Astrocyte (in vitro differentiated cells and primary cell): ENCODE data around the gene SLC44A1.

Experiments used
- EZH2 ChIP-seq: IDR thresholded peaks from 2 replicates; pipeline ENCODE4 v1.6.1; 2012; ENCODE audit warnings: mild to moderate bottlenecking, low read length, inconsistent platforms; ENCODE audit not compliant: insufficient read depth
- TF ChIP-seq, protein P1 (sequence below): IDR thresholded peaks from 2 replicates; pipeline ENCODE4 v1.5.1; 2011; ENCODE audit warnings: low read depth, mild to moderate bottlenecking, inconsistent platforms, low read length, moderate library complexity; ENCODE audit not compliant: insufficient read depth

DNA sequence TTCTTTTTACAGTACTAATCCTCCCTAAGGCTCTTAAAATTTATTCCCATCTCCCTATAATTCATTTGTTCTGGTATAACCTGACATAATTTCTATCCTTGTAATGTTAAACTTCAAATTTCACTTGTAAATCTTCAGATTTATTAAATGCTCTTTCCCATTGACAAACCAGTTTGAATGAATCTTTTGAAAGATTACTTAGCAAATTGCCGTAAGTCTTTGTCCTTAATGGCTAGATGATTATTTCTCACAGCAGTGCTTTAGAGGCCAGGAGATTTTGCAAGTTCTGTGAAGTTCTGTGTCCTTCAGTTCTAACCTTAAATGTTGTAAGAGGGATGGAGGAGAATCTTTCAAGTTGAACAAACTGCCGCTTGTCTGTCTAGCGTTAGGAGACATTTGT lies 4.2 kb downstream of the SLC44A1 start:
- TF ChIP-seq, protein P1, sequence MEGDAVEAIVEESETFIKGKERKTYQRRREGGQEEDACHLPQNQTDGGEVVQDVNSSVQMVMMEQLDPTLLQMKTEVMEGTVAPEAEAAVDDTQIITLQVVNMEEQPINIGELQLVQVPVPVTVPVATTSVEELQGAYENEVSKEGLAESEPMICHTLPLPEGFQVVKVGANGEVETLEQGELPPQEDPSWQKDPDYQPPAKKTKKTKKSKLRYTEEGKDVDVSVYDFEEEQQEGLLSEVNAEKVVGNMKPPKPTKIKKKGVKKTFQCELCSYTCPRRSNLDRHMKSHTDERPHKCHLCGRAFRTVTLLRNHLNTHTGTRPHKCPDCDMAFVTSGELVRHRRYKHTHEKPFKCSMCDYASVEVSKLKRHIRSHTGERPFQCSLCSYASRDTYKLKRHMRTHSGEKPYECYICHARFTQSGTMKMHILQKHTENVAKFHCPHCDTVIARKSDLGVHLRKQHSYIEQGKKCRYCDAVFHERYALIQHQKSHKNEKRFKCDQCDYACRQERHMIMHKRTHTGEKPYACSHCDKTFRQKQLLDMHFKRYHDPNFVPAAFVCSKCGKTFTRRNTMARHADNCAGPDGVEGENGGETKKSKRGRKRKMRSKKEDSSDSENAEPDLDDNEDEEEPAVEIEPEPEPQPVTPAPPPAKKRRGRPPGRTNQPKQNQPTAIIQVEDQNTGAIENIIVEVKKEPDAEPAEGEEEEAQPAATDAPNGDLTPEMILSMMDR, result no peak
- no peak for TF ChIP-seq EZH2
